Activated T-helper 17 cell treated with anti-CD3 and anti-CD28 coated beads, Interleukin-2, amount 50 U/mL, for 72 hours (primary cell): ENCODE results near the gene EPC1. TPM values are rescaled to one million over a fixed set of nuclear protein-coding genes. Genes with fewer than 3 reads are reported as not detected.
"Not testable (repeated sequence)": the region's sequence is repeated elsewhere in the genome, so short reads cannot be mapped to it uniquely, and the experiment has no call there.

Experiments
- ATAC-seq: fragments of 150-1000 bp; cut with Tn5 transposase; replicated peaks from 2 replicates; pipeline ENCODE4 v1.10.0; 2021; ENCODE audit warnings: mild to moderate bottlenecking, moderate library complexity
- H3K27ac Mint-ChIP-seq: one replicate; pipeline ENCODE4 v1.8.0; 2022; ENCODE audit warnings: mixed read lengths
- H3K27me3 Mint-ChIP-seq: one replicate; pipeline ENCODE4 v1.8.0; 2022; ENCODE audit warnings: mixed read lengths
- H3K36me3 Mint-ChIP-seq: one replicate; pipeline ENCODE4 v1.8.0; 2022; ENCODE audit warnings: low read depth, mild to moderate bottlenecking, mixed read lengths
- H3K4me1 Mint-ChIP-seq: one replicate; pipeline ENCODE4 v1.8.0; 2022; ENCODE audit warnings: mixed read lengths
- H3K4me3 Mint-ChIP-seq: one replicate; pipeline ENCODE4 v1.8.0; 2022; ENCODE audit warnings: mild to moderate bottlenecking, mixed read lengths
- H3K9me3 Mint-ChIP-seq: one replicate; pipeline ENCODE4 v1.8.0; 2022; ENCODE audit warnings: mixed read lengths
- total RNA-seq, 2 donors: library from RNA; stranded (reverse); gene quantifications; one replicate each; pipeline ENCODE4 v1.2.3, GENCODE V29; 2022

The EPC1 gene
- total RNA-seq, 2 donors from 2014 or later, result 36.3 to 40.4 TPM

DNA sequence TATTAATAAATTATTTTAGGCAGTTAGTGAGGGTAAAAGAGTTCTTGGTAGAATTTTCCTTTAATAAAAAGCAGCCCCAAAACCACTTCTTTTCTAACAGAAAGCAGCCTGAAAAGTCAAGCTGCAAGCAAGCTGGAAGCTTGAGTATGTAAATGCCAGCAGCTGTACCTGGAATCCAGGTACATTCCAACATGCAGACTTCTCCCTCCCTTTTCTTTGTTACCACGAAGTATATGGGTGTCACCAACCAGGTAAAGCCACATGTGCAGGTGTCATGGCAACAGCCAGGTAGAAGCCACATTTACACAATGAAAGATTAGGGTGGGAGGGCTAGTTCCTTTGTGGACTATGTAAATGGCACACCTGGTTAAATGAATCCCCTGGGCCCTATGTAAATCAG lies 114.6 kb downstream of the EPC1 start:
- H3K27me3 Mint-ChIP-seq, result peaks cover 3% of the 10 kb centered on the region
- no peaks in the 10 kb centered on the region for H3K9me3 Mint-ChIP-seq
- no peak overlapping the region for H3K27ac Mint-ChIP-seq
- no peaks in the 10 kb centered on the region for H3K4me1 Mint-ChIP-seq
- H3K4me3 Mint-ChIP-seq, result no peak overlapping the region
- no peak for ATAC-seq
- no peaks in the 10 kb centered on the region for H3K36me3 Mint-ChIP-seq

DNA sequence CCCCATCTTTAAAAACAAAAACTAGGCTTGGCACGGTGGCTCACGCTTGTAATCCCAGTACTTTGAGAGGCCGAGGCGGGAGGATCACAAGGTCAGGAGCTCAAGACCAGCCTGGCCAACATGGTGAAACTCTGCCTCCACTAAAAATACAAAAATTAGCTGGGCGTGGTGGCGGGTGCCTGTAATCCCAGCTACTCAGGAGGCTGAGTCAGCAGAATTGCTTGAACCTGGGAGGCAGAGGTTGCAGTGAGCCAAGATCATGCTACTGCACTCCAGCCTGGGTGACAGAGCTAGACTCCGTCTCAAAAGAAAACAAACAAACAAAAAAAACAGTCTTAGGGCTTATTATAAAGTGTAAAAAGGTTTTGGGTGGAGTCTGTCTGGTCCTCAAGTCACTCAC lies 117.2 kb downstream of the EPC1 start:
- not testable (repeated sequence) for H3K4me1 Mint-ChIP-seq, H3K9me3 Mint-ChIP-seq, H3K27me3 Mint-ChIP-seq, H3K27ac Mint-ChIP-seq, ATAC-seq, H3K4me3 Mint-ChIP-seq, H3K36me3 Mint-ChIP-seq

DNA sequence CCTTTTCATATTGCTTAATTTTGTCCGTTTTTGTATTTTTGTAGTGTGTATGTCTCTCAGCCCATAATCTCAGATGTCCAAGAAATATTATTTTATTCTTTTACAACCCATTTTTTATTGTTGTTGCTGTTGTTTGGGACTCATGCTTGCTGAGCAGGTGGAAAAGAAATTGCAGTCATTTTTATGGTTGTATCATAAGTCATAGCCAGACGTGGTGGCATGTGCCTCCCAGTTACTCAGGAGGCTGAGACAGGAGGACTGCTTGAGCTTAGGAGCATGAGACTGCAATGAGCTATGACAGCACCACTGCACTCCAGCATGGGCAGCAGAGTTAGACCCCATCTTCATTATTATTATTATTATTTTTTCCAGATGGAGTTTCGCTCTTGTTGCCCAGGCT lies 117.8 kb downstream of the EPC1 start:
- no peak overlapping the region for H3K4me3 Mint-ChIP-seq
- H3K4me1 Mint-ChIP-seq, result no peaks in the 10 kb centered on the region
- no peaks in the 10 kb centered on the region for H3K36me3 Mint-ChIP-seq
- peaks cover 3% of the 10 kb centered on the region for H3K27me3 Mint-ChIP-seq
- no peak overlapping the region for H3K27ac Mint-ChIP-seq
- no peaks in the 10 kb centered on the region for H3K9me3 Mint-ChIP-seq
- no peak for ATAC-seq

DNA sequence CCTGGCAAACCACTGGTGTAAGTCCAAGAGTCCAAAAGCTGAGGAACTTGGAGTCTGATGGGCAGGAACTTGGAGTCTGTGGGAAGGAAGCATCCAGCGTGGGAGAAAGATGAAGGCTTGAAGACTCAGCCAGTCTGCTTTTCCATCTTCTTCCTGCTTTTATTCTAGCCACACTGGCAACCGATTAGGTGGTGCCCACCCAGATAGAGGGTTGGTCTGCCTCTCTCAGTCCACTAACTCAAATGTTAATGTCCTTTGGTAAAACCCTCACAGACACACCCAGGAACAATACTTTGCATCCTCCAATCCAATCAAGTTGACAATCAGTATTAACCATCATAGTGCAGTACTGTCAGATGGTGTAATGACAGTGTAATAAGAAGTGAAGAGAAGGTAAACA lies 119.2 kb downstream of the EPC1 start:
- no peaks in the 10 kb centered on the region for H3K36me3 Mint-ChIP-seq
- H3K27me3 Mint-ChIP-seq, result peaks cover 3% of the 10 kb centered on the region
- no peak overlapping the region for H3K27ac Mint-ChIP-seq
- H3K4me3 Mint-ChIP-seq, result no peak overlapping the region
- no peaks in the 10 kb centered on the region for H3K4me1 Mint-ChIP-seq
- H3K9me3 Mint-ChIP-seq, result no peaks in the 10 kb centered on the region
- ATAC-seq, result no peak

DNA sequence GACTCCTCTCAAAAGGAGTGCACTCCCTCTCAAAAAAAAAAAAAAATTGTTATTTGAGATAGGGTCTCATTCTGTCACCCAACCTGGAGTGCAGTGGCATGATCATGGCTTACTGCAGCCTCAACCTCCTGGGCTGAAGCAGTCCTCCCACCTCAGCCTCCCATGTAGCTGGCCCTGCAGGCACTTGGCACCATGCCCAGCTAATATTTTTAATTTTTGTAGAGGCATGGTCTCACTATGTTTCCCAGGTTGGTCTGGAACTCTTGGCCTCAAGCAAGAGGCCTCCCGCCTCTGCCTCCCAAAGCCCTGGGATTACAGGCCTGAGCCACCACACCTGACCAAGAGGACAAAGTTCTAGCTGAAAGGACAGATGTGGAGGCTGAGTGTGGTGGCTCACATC lies 120.3 kb downstream of the EPC1 start:
- Mint-ChIP-seq H3K4me3 (no peak overlapping the region), H3K27ac (no peak overlapping the region), H3K4me1 (no peaks in the 10 kb centered on the region), H3K9me3 (peaks cover 4% of the 10 kb centered on the region), H3K27me3 (peaks cover under 1% of the 10 kb centered on the region), H3K36me3 (no peaks in the 10 kb centered on the region)
- no peak for ATAC-seq

DNA sequence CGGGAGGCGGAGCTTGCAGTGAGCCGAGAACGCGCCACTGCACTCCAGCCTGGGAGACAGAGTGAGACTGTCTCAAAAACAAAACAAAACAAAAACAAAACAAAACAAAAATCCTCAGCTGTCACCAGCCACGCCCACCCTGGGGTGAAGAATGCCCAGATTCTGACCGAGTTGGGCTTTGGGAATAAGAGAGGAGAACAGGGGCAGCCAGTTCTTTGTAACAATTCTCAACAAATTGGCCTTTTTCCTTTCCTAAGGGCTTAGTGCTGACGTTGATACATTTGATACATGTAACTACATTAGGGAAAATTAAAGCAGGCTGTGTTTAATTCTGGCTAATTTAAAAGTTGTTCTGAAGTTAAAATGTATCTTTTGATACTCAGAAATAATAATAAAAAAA lies 121.0 kb downstream of the EPC1 start:
- Mint-ChIP-seq H3K27ac (no peak overlapping the region), H3K4me3 (no peak overlapping the region), H3K36me3 (no peaks in the 10 kb centered on the region), H3K9me3 (peaks cover 4% of the 10 kb centered on the region), H3K4me1 (no peaks in the 10 kb centered on the region), H3K27me3 (no peaks in the 10 kb centered on the region)
- no peak for ATAC-seq

DNA sequence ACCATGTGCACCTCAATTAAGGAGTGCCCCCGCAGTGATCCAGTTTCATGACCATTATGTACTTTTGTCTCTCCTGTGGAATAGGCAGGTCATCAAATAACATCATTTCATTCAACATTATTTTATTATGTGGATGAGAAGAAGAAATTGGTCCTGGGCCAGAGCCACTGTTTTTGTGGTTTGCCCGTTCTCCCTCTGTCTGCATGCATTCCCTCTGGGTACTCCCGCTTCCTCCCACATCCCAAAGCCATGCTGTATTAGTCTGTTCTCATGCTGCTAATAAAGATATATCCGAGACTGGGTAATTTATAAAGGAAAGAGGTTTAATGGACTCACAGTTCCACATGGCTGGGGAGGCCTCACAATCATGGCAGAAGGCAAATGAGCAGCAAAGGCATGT lies 124.6 kb downstream of the EPC1 start:
- peaks cover 13% of the 10 kb centered on the region for H3K9me3 Mint-ChIP-seq
- not testable (repeated sequence) for H3K4me3 Mint-ChIP-seq, ATAC-seq, H3K27me3 Mint-ChIP-seq, H3K4me1 Mint-ChIP-seq, H3K27ac Mint-ChIP-seq, H3K36me3 Mint-ChIP-seq

DNA sequence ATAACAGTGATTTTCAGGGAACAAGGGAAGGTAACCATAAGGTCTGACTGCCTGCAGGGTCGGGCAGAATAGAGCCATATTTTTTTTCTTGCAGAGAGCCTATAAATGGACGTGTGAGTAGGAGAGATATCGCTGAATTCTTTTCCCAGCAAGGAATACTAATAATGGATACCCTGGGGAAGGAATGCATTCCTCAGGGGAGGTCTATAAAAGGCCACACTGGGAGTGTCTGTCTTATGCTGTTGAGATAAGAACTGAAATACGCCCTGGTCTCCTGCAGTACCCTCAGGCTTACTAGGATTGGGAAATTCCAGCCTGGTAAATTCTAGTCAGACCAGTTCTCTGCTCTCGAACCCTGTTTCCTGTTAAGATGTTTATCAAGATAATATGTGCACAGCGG lies 127.8 kb downstream of the EPC1 start:
- H3K27ac Mint-ChIP-seq, ATAC-seq, H3K4me1 Mint-ChIP-seq, H3K4me3 Mint-ChIP-seq, H3K27me3 Mint-ChIP-seq, H3K36me3 Mint-ChIP-seq: not testable (repeated sequence)
- H3K9me3 Mint-ChIP-seq, result peaks cover 13% of the 10 kb centered on the region

DNA sequence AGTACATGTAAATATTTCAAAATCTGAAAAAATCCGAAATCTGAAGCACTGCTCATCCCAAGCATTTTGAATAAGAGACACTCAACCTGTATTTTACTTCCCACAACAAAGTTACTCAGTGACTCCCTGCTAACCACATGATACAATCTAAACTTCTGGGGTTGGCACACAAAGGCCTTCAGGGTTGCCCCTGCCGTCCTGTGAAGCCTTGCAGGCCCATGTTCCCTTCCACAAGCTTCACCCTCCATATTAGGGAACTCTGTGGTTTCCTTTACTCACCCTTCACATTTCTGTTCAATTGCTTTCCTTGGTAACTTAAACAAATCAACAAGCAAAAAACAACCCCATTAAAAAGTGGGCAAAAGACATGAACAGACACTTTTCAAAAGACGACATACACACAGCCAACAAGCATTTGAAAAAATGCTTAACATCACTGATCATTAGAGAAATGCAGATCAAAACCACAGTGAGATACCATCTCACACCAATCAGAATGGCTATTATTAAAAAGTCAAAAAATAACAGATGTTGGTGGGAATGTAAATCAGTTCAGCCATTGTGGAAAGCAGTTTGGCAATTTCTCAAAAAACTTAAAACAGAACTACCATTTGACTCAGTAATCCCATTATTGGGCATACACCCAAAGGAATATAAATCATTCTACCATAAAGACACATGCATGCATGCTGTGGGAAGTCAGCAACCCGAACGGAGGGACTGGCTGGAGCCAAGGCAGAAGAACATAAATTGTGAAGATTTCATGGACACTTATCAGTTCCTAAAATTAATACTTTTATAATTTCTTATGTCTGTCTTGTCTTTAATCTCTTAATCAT lies 128.5 kb downstream of the EPC1 start:
- not testable (repeated sequence) for ATAC-seq, H3K4me1 Mint-ChIP-seq

More for the DNA sequence above, 128.5 kb downstream of the EPC1 start:
- peaks cover 13% of the 10 kb centered on the region for H3K9me3 Mint-ChIP-seq
- H3K27me3 Mint-ChIP-seq, H3K4me3 Mint-ChIP-seq, H3K36me3 Mint-ChIP-seq, H3K27ac Mint-ChIP-seq: not testable (repeated sequence)

Other genes with a start within 250 kb of the EPC1 start
- 10 to 100 TPM; 14.6 to 53.7 TPM for gene CCDC7, start 99.0 kb upstream of the EPC1 start, total RNA-seq